NCI-H1417 treated with DMSO at 0.1 percent for 48 hours (cell line): ENCODE data around the gene GRXCR1.

Experiments used
- DNase-seq: peaks from one replicate; lab custom pipeline; 2025; lab: John Stamatoyannopoulos, UW

The GRXCR1 gene

DNA sequence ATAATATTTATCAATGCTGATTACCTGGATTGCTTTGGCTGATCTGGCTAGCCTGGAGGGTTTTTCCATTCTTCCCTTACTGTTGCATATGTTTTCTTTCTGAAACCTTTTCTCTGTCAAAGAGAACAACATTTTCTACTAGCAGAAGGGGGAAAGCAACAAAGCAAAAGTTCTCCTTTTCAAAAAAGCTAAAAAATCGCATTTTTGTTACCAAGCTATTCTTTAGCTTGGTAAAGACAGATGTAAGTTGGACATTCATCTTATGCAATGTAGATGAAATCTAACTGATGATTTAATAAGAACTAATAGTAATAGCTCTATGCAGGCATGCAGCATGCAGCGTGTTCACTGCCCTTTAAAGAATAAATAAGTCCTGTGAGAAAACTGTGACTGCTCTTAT is at the start of gene GRXCR1:
TSS of gene GRXCR1 (plus strand) at position 301 of the 400 bp plus-strand sequence. CDS start 554 bp downstream, outside the sequence.
- no peak for DNase-seq

- no peak for DNase-seq
Observed at GRCh38 chr4:42843694-42844093, 48.8 kb upstream of the GRXCR1 start.

- no peak for DNase-seq
Observed at GRCh38 chr4:42844422-42845070, 48.0 kb upstream of the GRXCR1 start.

- DNase-seq = no peak
Observed at GRCh38 chr4:42845586-42845985, 46.9 kb upstream of the GRXCR1 start.

DNA sequence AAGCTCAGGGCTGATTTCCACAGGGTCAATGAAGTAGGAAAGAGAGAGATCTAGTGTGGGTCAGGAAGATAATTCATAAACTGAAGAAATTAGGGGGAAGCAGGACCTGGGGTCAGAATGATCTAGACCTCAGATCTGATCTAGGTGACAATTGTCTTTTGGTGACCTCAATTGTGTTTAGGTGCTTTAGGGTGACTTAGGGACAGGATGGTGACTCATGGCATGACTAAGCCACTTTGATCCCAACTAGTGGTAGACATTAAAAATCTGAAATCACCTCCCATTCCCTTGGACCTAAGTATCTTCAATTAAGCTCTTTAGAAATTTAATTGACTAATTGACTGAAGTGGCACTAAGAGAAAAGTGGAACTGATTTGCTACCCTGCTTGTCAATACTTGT is 36.7 kb upstream of the GRXCR1 start:
- no peak for DNase-seq

GRCh38 chr4:42865572-42866189 is 26.8 kb upstream of the GRXCR1 start:
- peak; percentile 11 for DNase-seq

DNA sequence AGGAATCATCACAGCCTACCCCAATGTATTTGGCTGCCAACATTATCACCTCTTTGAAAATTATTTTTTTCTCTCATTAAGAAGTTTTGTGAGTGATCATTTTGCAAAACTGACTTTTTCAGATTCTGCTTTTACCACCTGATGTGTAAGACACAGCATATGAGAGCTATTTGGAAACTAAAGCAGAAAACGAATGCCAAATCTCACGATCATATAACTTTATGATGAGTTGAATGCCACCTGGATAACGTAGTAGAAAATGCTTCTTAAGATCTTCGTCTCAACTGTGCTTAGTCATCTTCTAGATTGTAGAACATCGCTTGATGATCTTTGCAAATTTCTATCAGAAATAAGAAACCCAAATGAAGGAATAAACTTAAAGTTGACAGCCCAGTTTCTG is 21.3 kb upstream of the GRXCR1 start:
- DNase-seq = no peak

- no peak for DNase-seq
Observed at GRCh38 chr4:42871671-42872290, 20.7 kb upstream of the GRXCR1 start.

DNA sequence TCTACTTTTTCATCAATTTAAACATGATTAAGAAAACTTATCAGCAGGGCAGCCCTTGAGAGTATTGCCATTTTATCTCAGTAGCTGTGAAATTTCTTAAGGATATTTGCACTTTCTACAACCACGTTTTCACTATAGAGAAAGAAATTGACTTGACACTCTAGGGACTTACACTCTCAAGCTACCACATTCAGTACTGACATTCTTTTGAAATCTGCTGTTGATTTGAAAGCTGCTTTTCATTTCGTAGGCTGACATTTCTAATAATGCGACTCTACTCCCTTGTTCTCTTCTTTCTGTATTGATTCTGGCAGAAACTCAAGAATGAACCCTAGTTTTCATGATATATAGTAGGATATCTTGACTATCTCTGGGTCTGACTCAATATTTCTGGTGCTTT is 13.7 kb upstream of the GRXCR1 start:
- no peak for DNase-seq

DNA sequence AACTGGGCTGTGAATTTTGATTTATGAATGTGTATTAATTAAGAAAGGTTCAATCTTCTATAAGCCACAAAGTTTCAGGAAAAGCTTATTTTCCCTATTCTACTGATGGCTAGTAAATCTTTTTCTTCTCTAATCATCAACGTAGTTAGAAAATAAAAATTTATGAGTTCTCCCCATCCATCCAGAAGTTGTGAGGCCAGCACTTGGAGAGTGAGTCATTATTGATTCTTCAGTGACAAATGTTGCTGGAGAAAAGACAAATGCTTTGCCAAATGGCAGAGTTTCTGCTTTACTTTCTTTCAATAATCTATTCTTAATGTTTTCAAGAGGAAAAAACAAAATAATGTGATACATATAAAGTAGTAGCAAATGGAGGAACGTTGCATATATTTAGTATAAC is 11.3 kb upstream of the GRXCR1 start:
- DNase-seq = no peak

DNA sequence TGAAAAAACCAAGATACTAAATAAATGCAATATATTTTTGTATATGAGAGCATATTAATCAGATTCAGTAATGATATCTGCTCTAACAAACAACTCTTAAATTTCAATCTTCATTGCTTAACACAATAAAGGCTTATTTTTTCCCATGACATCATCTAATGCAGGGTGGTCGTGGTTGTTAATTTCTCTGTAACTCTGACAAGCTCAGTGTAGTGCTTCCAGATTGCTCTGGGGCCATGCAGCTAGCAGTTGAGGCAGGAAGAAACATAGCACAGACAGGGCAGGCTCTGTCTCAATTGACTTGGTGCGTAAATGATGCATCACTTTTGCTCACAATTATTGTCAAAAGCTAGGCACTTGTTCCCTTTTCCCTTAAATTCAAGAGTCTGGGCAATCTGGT is 869 bp upstream of the GRXCR1 start:
- DNase-seq = no peak

GRCh38 chr4:42895452-42895851 is 2.9 kb downstream of the GRXCR1 start:
- no peak for DNase-seq

GRCh38 chr4:42904986-42905385 is 12.5 kb downstream of the GRXCR1 start:
- no peak for DNase-seq

GRCh38 chr4:42905591-42905990 is 13.1 kb downstream of the GRXCR1 start:
- DNase-seq = no peak

DNA sequence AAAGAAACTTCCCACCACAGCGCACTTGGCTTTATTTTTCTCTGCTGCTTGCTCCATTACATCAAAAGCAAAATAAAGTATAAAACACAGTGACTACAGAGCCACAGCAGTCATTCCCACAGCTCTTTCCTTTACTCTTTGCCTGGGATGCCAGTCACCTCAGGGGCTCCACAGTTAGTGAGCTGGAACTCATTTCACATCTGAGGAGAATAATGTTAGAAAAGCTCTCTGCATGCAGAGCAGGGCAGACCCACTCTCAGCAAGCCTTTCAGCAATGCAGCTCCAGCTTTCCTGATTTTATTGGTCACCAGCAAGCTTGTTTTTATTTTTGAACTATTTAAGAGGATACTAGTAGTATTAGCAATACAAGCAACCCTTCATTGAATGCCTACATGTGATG is 13.8 kb downstream of the GRXCR1 start:
- DNase-seq = no peak

DNA sequence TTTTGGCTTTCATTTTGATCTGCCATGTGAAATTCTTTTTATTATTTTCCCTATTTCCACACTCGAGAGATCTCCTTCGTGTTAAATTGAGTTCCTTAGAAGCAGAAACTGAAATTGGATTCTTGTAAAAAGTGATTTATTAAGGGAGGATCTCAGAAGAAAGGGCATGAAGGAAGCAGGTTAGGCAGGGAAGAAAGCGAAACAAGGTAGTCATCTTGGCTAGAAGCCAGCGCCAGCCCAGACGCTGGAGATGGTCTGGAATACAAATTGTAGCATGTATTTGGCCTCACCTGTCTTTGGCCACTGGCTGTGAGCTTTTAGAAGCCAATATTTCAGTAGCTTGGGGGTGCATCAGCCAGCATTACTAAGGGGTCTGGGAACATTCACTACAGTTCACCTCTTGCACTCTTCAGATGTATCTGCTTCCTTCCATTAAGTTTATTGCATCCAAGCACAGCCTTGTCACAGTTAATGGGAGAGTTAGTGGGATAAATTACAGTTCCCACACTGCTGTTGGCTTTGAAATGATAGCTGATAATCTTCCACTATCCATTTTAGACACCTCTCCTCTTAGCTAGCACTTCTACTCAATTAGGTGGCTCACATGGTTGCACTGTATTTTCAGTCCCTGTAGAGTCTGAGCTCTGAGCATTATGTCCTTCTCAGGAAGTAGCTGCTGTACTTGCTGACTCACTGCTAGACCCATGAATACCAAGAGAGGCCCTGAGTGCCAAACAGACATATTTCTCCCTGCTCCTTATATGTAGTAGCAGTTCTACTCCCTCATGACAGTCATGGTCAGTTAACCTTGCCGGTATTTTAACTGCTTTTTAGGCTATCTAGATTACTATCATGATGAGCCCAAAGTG is 14.6 kb downstream of the GRXCR1 start:
- no peak for DNase-seq

DNA sequence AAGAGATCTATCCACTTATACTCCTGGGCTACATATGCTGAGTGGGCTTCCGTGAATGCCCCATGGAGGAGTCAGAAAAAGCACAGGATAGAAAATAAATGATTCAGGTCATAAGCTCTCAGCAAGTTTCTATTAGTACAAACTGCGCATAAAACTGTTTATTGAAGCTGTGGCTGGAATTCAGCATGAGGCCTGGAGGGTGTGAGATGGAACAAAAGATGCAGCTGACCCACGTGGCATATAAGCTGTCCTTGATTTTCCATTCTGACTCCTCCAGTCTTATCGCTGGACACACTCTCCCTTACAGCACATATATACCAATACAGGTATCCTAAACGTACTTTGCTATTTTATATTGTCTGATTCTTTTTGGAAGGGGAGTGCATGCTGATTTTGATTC is 17.9 kb downstream of the GRXCR1 start:
- DNase-seq = no peak

DNA sequence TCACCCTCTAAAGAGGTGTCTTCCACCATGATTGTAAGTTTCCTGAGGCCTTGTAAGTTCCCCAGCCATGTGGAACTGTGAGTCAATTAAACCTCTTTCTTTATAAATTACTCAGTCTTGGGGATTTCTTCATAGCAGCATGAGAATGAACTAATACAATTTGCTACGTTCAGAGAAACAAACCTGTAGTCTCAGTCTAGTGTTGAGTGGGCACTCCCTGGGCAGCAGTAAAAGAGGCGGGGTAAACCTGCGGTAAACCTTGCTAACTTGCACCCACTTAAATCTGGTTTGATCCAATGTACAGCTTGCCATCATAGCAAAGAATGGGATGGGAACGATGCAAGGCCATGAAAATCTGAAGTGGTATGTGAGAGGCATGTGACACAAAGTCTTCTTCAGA is 22.4 kb downstream of the GRXCR1 start:
- DNase-seq = no peak

- DNase-seq = no peak
Observed at GRCh38 chr4:42915484-42915883, 23.0 kb downstream of the GRXCR1 start.

DNA sequence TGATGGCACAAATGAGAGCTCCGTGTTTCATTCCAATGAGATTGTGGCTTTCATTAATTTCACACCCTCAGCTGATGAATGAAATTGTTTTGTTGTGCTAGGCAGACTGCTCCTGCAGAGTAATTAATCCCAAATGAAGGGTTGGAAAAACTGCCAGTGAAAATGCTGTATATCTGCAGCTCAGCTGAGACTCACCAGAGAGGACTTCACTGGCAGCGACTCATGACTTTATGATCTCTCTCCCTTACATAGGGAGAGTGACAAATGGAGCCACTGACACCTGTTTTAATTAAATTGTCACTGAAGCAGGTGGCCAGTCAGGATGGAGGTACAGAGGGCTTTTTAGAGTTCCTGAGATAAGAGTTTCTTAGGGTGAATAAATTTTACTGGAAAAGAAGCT is 24.8 kb downstream of the GRXCR1 start:
- DNase-seq = no peak

DNA sequence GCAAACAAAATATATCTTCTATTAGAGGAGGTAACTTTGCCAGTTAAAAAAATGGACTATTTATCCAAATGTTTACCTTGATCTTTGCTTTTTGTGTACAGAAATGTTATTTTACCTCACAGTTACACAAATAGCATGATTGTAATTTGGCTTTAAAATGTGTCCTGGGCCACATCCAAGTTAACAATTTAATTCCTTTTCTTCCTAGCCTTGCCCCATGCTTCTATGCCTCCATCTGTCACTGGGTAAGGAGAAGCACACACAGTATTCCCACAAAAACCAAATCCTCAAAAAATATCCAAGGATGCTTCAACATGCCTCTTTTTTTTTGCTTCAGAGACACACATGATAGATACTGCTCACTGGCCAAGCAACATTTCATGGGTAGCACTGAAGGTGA is 30.9 kb downstream of the GRXCR1 start:
- DNase-seq = no peak

DNA sequence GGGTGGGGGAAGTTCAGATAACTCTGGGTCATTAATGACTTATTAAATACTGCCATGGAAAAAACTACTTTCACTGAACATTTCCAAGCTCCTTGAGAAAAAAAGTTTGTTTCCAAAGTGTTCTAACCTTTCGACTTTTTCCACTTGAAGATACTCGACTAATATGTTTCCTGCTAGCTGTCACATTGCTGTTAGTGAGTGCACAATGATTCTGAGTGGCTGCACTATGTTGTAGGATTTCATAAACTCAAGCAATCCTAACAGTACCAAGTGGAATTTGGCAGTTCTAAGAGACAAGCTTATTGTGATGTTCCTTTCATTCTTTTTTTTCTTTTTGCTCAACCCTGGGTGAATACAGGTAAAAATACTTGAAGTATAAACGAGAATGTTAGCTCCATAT is 33.4 kb downstream of the GRXCR1 start:
- DNase-seq = no peak

GRCh38 chr4:42927946-42928345 is 35.4 kb downstream of the GRXCR1 start:
- DNase-seq = no peak
